ENCODE measurements around the gene ADAMTS5.

GRCh38 chr21:26912466-26912865, 54.4 kb downstream of the ADAMTS5 start:
- no peak for TF ChIP-seq EZH2 (IDR thresholded peaks at IDR 0.05; ENCODE audit: borderline replicate concordance, low read length)
- TF ChIP-seq, protein P1, sequence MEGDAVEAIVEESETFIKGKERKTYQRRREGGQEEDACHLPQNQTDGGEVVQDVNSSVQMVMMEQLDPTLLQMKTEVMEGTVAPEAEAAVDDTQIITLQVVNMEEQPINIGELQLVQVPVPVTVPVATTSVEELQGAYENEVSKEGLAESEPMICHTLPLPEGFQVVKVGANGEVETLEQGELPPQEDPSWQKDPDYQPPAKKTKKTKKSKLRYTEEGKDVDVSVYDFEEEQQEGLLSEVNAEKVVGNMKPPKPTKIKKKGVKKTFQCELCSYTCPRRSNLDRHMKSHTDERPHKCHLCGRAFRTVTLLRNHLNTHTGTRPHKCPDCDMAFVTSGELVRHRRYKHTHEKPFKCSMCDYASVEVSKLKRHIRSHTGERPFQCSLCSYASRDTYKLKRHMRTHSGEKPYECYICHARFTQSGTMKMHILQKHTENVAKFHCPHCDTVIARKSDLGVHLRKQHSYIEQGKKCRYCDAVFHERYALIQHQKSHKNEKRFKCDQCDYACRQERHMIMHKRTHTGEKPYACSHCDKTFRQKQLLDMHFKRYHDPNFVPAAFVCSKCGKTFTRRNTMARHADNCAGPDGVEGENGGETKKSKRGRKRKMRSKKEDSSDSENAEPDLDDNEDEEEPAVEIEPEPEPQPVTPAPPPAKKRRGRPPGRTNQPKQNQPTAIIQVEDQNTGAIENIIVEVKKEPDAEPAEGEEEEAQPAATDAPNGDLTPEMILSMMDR (conservative IDR thresholded peaks at IDR 0.05 in 1 of 2, IDR thresholded peaks at IDR 0.05 in 1 of 2; ENCODE audit: extremely low read depth in 1 of 2, insufficient read depth in 1 of 2, low read depth in 1 of 2, low read length in 2 of 2): no peak
